Measurements from ENCODE around the gene HBG2. TPM values are rescaled to one million over a fixed set of nuclear protein-coding genes. Genes with fewer than 3 reads are reported as not detected.

HBG2 gene
- total and polyA plus RNA-seq, 2 experiments from 2014 or later = not detected

- no peak for TF ChIP-seq STAT1 (IDR thresholded peaks at IDR 0.05; ENCODE audit: unreplicated experiment)
- no peak for TF ChIP-seq CREB1 (CRISPR knock-in tag; IDR thresholded peaks at IDR 0.05; ENCODE audit: low read depth)
- no peak for TF ChIP-seq CTCF (conservative IDR thresholded peaks at IDR 0.05; ENCODE audit: low read depth in 2 of 2)
- TF ChIP-seq EZH2phosphoT487 (IDR thresholded peaks at IDR 0.05; ENCODE audit: unreplicated experiment) = no peak
- TF ChIP-seq EZH2 (IDR thresholded peaks at IDR 0.05; ENCODE audit: low read depth, unreplicated experiment) = no peak
- no peak for TF ChIP-seq NANOG (IDR thresholded peaks at IDR 0.05; ENCODE audit: borderline replicate concordance)
- no peak for TF ChIP-seq REST (IDR thresholded peaks at IDR 0.05; ENCODE audit: unreplicated experiment)
- no peak for TF ChIP-seq ZNF462 (CRISPR knock-in tag; IDR thresholded peaks at IDR 0.05)
- no peak for TF ChIP-seq POLR2AphosphoS5 (IDR thresholded peaks at IDR 0.05; ENCODE audit: low read depth)
- no peak for TF ChIP-seq ZNF331 (CRISPR knock-in tag; IDR thresholded peaks at IDR 0.05; ENCODE audit: low read depth)
- no peak for TF ChIP-seq ZNF114 (CRISPR knock-in tag; IDR thresholded peaks at IDR 0.05)
- TF ChIP-seq ETS1 (IDR thresholded peaks at IDR 0.05) = no peak
- no peak for TF ChIP-seq JUNB (IDR thresholded peaks at IDR 0.05; ENCODE audit: unreplicated experiment)
- Histone ChIP-seq H4K20me1 (replicated peaks; ENCODE audit: insufficient read depth) (no peaks in the 10 kb centered on the region), H2AFZ (no peak overlapping the region), H3F3A (replicated peaks; ENCODE audit: low read depth) (no peaks in the 10 kb centered on the region), H3K9me2 (ENCODE audit: insufficient read depth) (no peaks in the 10 kb centered on the region), H3K27me3 (ENCODE audit: insufficient read depth) (no peaks in the 10 kb centered on the region), H3K36me3 (ENCODE audit: insufficient read depth) (no peaks in the 10 kb centered on the region), H3K4me3 (no peak overlapping the region), H3K79me2 (replicated peaks; ENCODE audit: insufficient read depth) (no peaks in the 10 kb centered on the region), H3K4me2 (no peak overlapping the region), H3K4me1 (ENCODE audit: insufficient read depth) (no peaks in the 10 kb centered on the region), H3K27ac (ENCODE audit: low read depth) (no peak overlapping the region)
- ATAC-seq (no peak), DNase-seq (ENCODE audit: low spot score) (no peak)
- H3K4me1 Mint-ChIP-seq = no peaks in the 10 kb centered on the region
- H3K27me3 Mint-ChIP-seq (ENCODE audit: insufficient read depth, low read depth, poor library complexity) = no peaks in the 10 kb centered on the region
- no peak overlapping the region for H3K27ac Mint-ChIP-seq
- no peak overlapping the region for H3K4me3 Mint-ChIP-seq
- no peaks in the 10 kb centered on the region for H3K36me3 Mint-ChIP-seq (ENCODE audit: low read depth)
- H3K9me3 Mint-ChIP-seq = no peaks in the 10 kb centered on the region
These were observed 17.2 kb downstream of the HBG2 start for GRCh38 chr11:5237420-5237819.

All from GM23338 (cell line).